SK-N-SH treated with all-trans-retinoic acid at 6 μM for 48 hours (cell line): ENCODE measurements around the gene STAT5A.
"Not testable (repeated sequence)": the region's sequence is repeated elsewhere in the genome, so short reads cannot be mapped to it uniquely, and the experiment has no call there.

Experiments
- ARNTL ChIP-seq: fragments of 450-650 bp; formaldehyde crosslinking; IDR thresholded peaks from 2 replicates; pipeline ENCODE4 v1.5.0; 2020; ENCODE audit warnings: low read depth, mild to moderate bottlenecking, moderate library complexity, borderline replicate concordance
- CSDC2 ChIP-seq: fragments of 250-450 bp; sonication (Bioruptor Pico); IDR thresholded peaks from 2 replicates; pipeline ENCODE4 v1.5.0; 2020; ENCODE audit warnings: mild to moderate bottlenecking, moderate library complexity
- GLIS3 ChIP-seq: fragments of 250-450 bp; sonication (Bioruptor Pico); IDR thresholded peaks from 2 replicates; pipeline ENCODE4 v1.5.0; 2020; ENCODE audit warnings: mild to moderate bottlenecking, moderate library complexity
- TOX ChIP-seq: fragments of 250-450 bp; sonication (Bioruptor Pico); IDR thresholded peaks from 2 replicates; pipeline ENCODE4 v1.8.0; 2021; ENCODE audit warnings: mild to moderate bottlenecking, moderate library complexity, borderline replicate concordance
- ZC3H10 ChIP-seq: fragments of 250-450 bp; sonication (Bioruptor Pico); IDR thresholded peaks from 2 replicates; pipeline ENCODE4 v1.5.1; 2021; ENCODE audit warnings: mild to moderate bottlenecking, moderate library complexity
- ZFP3 ChIP-seq: fragments of 250-450 bp; sonication (Bioruptor Pico); IDR thresholded peaks from 2 replicates; pipeline ENCODE4 v1.5.0; 2020; ENCODE audit warnings: mild to moderate bottlenecking, moderate library complexity
- ZNF565 ChIP-seq: fragments of 450-650 bp; formaldehyde crosslinking; conservative IDR thresholded peaks from 2 replicates; pipeline ENCODE4 v1.5.0; 2020; ENCODE audit warnings: low read depth, mild to moderate bottlenecking, moderate library complexity
- TF ChIP-seq, protein P1 (sequence below): fragments of 250-450 bp; sonication (Bioruptor Pico); IDR thresholded peaks from 2 replicates; pipeline ENCODE4 v1.8.0; 2020; ENCODE audit warnings: mild to moderate bottlenecking, moderate library complexity, borderline replicate concordance
- TF ChIP-seq, protein P2 (sequence below): fragments of 250-450 bp; sonication (Bioruptor Pico); IDR thresholded peaks from 2 replicates; pipeline ENCODE4 v1.5.1; 2020; ENCODE audit warnings: low read depth, mild to moderate bottlenecking, moderate library complexity
- TF ChIP-seq, protein P3 (sequence below): fragments of 250-450 bp; sonication (Bioruptor Pico); IDR thresholded peaks from 2 replicates; pipeline ENCODE4 v1.8.0; 2021; ENCODE audit warnings: low read depth, mild to moderate bottlenecking, moderate library complexity, borderline replicate concordance

GRCh38 chr17:42360388-42360787, 72.1 kb downstream of the STAT5A start:
- not testable (repeated sequence) for TF ChIP-seq GLIS3, ZFP3, ARNTL, TOX, ZNF565, ZC3H10, CSDC2 (CRISPR knock-in tag)
- TF ChIP-seq, protein P1, sequence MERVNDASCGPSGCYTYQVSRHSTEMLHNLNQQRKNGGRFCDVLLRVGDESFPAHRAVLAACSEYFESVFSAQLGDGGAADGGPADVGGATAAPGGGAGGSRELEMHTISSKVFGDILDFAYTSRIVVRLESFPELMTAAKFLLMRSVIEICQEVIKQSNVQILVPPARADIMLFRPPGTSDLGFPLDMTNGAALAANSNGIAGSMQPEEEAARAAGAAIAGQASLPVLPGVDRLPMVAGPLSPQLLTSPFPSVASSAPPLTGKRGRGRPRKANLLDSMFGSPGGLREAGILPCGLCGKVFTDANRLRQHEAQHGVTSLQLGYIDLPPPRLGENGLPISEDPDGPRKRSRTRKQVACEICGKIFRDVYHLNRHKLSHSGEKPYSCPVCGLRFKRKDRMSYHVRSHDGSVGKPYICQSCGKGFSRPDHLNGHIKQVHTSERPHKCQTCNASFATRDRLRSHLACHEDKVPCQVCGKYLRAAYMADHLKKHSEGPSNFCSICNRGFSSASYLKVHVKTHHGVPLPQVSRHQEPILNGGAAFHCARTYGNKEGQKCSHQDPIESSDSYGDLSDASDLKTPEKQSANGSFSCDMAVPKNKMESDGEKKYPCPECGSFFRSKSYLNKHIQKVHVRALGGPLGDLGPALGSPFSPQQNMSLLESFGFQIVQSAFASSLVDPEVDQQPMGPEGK (CRISPR knock-in tag), result not testable (repeated sequence)
- TF ChIP-seq, protein P2, sequence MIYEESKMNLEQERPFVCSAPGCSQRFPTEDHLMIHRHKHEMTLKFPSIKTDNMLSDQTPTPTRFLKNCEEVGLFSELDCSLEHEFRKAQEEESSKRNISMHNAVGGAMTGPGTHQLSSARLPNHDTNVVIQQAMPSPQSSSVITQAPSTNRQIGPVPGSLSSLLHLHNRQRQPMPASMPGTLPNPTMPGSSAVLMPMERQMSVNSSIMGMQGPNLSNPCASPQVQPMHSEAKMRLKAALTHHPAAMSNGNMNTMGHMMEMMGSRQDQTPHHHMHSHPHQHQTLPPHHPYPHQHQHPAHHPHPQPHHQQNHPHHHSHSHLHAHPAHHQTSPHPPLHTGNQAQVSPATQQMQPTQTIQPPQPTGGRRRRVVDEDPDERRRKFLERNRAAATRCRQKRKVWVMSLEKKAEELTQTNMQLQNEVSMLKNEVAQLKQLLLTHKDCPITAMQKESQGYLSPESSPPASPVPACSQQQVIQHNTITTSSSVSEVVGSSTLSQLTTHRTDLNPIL (CRISPR knock-in tag), result not testable (repeated sequence)
- TF ChIP-seq, protein P3, sequence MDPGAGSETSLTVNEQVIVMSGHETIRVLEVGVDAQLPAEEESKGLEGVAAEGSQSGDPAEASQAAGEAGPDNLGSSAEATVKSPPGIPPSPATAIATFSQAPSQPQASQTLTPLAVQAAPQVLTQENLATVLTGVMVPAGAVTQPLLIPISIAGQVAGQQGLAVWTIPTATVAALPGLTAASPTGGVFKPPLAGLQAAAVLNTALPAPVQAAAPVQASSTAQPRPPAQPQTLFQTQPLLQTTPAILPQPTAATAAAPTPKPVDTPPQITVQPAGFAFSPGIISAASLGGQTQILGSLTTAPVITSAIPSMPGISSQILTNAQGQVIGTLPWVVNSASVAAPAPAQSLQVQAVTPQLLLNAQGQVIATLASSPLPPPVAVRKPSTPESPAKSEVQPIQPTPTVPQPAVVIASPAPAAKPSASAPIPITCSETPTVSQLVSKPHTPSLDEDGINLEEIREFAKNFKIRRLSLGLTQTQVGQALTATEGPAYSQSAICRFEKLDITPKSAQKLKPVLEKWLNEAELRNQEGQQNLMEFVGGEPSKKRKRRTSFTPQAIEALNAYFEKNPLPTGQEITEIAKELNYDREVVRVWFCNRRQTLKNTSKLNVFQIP (CRISPR knock-in tag), result not testable (repeated sequence)
